Thyroid gland (tissue), 4 donors: ENCODE data around the gene HOXC9. TPM values are rescaled to one million over a fixed set of nuclear protein-coding genes. Genes with fewer than 3 reads are reported as not detected.

Experiments
- DNase-seq, 2 donors: peaks; one replicate each; pipeline ENCODE4 v3.0.0-alpha.2; 2019
- H3K27ac ChIP-seq, 3 donors: fragments of 200-600 bp; sonication (generic); 1 replicate in 2 of 3; 2 replicates in 1 of 3; pipeline ENCODE4 v1.5.1; 2016 to 2019; ENCODE audit warnings: mild to moderate bottlenecking in 1 of 3, moderate library complexity in 1 of 3
- H3K27me3 ChIP-seq: fragments of 200-600 bp; sonication (generic); one replicate; pipeline ENCODE4 v1.5.1; 2019
- H3K36me3 ChIP-seq, 2 donors: fragments of 200-600 bp; sonication (generic); one replicate each; pipeline ENCODE4 v1.5.1; 2016 to 2019
- H3K4me1 ChIP-seq, 2 donors: fragments of 200-600 bp; sonication (generic); one replicate each; pipeline ENCODE4 v1.5.1; 2017 to 2019
- H3K4me3 ChIP-seq, 3 donors: fragments of 200-600 bp; sonication (generic); replicated peaks in 1 of 3; 1 replicate in 2 of 3; 2 replicates in 1 of 3; pipeline ENCODE4 v1.5.1; 2016; ENCODE audit warnings: mild to moderate bottlenecking in 1 of 3
- H3K9me3 ChIP-seq: fragments of 200-600 bp; sonication (generic); one replicate; pipeline ENCODE4 v1.5.1; 2017
- CTCF ChIP-seq, 6 experiments: fragments of 200-600 bp in 3 of 6; fragments of 450-650 bp in 3 of 6; sonication (generic) in 3 of 6; IDR thresholded peaks; one replicate each; pipeline ENCODE4 v1.5.1; 2016 to 2019; ENCODE audit warnings: antibody characterized with exemption in 6 of 6, mild to moderate bottlenecking in 2 of 6, inconsistent platforms in 1 of 6, moderate library complexity in 1 of 6
- POLR2A ChIP-seq, 2 donors: fragments of 450-650 bp; IDR thresholded peaks; one replicate each; pipeline ENCODE4 v1.6.1; 2017; ENCODE audit warnings: antibody characterized with exemption in 2 of 2, mild to moderate bottlenecking in 2 of 2, moderate library complexity in 1 of 2
- WGBS, 2 donors: methylation state at CpG; one replicate each; pipeline ENCODE4 v1.1.5; 2017; 5-methylcytosine and 5-hydroxymethylcytosine counted together
- intact Hi-C: fragments of 100-400 bp; cut with DNase I; formaldehyde crosslinking; loops from one replicate; pipeline ENCODE4 v1.15.1; 2023
- total RNA-seq, 4 donors: library from RNA; depleted of rRNA; stranded (reverse); fragments of >200 nt; gene quantifications; one replicate each; pipeline ENCODE4 v1.2.3, GENCODE V29; 2016

HOXC9 gene
- total RNA-seq, 4 donors from 2014 or later, result 0.22 to 0.27 TPM; not detected in 2

- DNase-seq, result no peak
- peaks cover 70% of the 10 kb centered on the region for H3K27me3 ChIP-seq
- no peaks in the 10 kb centered on the region for H3K9me3 ChIP-seq
- intact Hi-C loops, result no loop called here
- H3K4me3 ChIP-seq, result no peak overlapping the region
- no peaks in the 10 kb centered on the region for H3K36me3 ChIP-seq
- 9 to 21% methylated on average over 12 to 13 of the region's 13 CpGs for WGBS, 2 donors
- TF ChIP-seq POLR2A (IDR thresholded peaks at IDR 0.05), result no peak
- no peak for TF ChIP-seq CTCF (IDR thresholded peaks at IDR 0.05)
- H3K4me1 ChIP-seq, result peaks cover 5 to 14% of the 10 kb centered on the region in 2 donors
- no peak overlapping the region for H3K27ac ChIP-seq
Measured at GRCh38 chr12:53952335-53952694, 47.6 kb upstream of the HOXC9 start.

- no peak for DNase-seq
- Histone ChIP-seq H3K27ac (no peak overlapping the region), H3K36me3 (no peaks in the 10 kb centered on the region), H3K4me3 (no peak overlapping the region), H3K4me1 (peaks cover 5 to 14% of the 10 kb centered on the region in 2 donors), H3K9me3 (no peaks in the 10 kb centered on the region), H3K27me3 (peaks cover 70% of the 10 kb centered on the region)
- intact Hi-C loops, result no loop called here
- 8 to 10% methylated on average over 35 to 36 of the region's 38 CpGs for WGBS, 2 donors
- TF ChIP-seq POLR2A (IDR thresholded peaks at IDR 0.05) (no peak), CTCF (IDR thresholded peaks at IDR 0.05) (no peak)
Measured at GRCh38 chr12:53952871-53953734, 46.9 kb upstream of the HOXC9 start.

GRCh38 chr12:53953831-53954693, 45.9 kb upstream of the HOXC9 start:
- 8 to 13% methylated on average over 17 to 19 of the region's 19 CpGs for WGBS, 2 donors
- no peak for TF ChIP-seq POLR2A (IDR thresholded peaks at IDR 0.05)
- TF ChIP-seq CTCF (IDR thresholded peaks at IDR 0.05), result no peak
- intact Hi-C loops, result no loop called here
- H3K27ac ChIP-seq, result no peak overlapping the region
- H3K9me3 ChIP-seq, result no peaks in the 10 kb centered on the region
- H3K4me1 ChIP-seq, result peaks cover 5 to 14% of the 10 kb centered on the region in 2 donors
- peaks cover 73% of the 10 kb centered on the region for H3K27me3 ChIP-seq
- no peak overlapping the region for H3K4me3 ChIP-seq
- no peak for DNase-seq
- no peaks in the 10 kb centered on the region for H3K36me3 ChIP-seq

GRCh38 chr12:53954694-53955035, 45.3 kb upstream of the HOXC9 start, which contains the start of gene HOXC12:
TSS of gene HOXC12 (plus strand) at chr12:53954903. CDS start at chr12:53954930, 27 bp downstream.
- H3K27ac ChIP-seq, result no peak within 1 kb of the TSS
- H3K27me3 ChIP-seq, result peaks cover 79% of the 10 kb centered on the region
- peaks cover 5 to 14% of the 10 kb centered on the region in 2 donors for H3K4me1 ChIP-seq
- intact Hi-C loops, result no loop called here
- TF ChIP-seq POLR2A (IDR thresholded peaks at IDR 0.05), result no peak
- TF ChIP-seq CTCF (IDR thresholded peaks at IDR 0.05), result no peak
- H3K4me3 ChIP-seq, result no peak within 1 kb of the TSS
- 3% methylated on average over 16 to 20 of the region's 20 CpGs for WGBS, 2 donors
- no peaks in the 10 kb centered on the region for H3K9me3 ChIP-seq
- DNase-seq, result no peak
- H3K36me3 ChIP-seq, result no peaks in the 10 kb centered on the region
